ENCODE results near the gene KLF2.
A peak's percentile ranks its signal among the peaks of the same experiment; 100 is the strongest.

KLF2 gene

DNA sequence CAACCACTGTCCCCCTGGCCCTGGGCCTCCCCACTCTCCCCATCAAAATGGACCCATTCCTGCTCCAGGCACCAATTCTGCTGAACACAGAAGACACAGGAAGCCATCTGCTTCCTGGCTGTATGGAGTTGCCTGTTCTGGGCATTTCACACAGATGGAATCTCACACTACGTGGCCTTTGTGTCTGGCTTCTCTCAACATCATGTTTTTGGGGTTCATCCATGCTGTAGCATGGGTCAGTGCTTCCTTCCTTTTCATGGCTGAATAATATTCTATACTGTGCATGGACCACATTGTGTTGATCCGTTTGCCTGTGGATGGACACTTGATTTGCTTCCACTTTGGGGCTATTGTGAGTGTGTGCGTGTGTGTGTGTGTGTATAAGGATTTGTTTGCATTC is 15.0 kb upstream of the KLF2 start:
- no peak overlapping the region for H3K4me3 ChIP-seq (ENCODE audit: low read depth, low read length)
- TF ChIP-seq, protein P1, sequence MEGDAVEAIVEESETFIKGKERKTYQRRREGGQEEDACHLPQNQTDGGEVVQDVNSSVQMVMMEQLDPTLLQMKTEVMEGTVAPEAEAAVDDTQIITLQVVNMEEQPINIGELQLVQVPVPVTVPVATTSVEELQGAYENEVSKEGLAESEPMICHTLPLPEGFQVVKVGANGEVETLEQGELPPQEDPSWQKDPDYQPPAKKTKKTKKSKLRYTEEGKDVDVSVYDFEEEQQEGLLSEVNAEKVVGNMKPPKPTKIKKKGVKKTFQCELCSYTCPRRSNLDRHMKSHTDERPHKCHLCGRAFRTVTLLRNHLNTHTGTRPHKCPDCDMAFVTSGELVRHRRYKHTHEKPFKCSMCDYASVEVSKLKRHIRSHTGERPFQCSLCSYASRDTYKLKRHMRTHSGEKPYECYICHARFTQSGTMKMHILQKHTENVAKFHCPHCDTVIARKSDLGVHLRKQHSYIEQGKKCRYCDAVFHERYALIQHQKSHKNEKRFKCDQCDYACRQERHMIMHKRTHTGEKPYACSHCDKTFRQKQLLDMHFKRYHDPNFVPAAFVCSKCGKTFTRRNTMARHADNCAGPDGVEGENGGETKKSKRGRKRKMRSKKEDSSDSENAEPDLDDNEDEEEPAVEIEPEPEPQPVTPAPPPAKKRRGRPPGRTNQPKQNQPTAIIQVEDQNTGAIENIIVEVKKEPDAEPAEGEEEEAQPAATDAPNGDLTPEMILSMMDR (IDR thresholded peaks at IDR 0.05; ENCODE audit: control insufficient read depth, extremely low read depth, insufficient read depth): no peak
- no peak for DNase-seq (ENCODE audit: low read depth)

DNA sequence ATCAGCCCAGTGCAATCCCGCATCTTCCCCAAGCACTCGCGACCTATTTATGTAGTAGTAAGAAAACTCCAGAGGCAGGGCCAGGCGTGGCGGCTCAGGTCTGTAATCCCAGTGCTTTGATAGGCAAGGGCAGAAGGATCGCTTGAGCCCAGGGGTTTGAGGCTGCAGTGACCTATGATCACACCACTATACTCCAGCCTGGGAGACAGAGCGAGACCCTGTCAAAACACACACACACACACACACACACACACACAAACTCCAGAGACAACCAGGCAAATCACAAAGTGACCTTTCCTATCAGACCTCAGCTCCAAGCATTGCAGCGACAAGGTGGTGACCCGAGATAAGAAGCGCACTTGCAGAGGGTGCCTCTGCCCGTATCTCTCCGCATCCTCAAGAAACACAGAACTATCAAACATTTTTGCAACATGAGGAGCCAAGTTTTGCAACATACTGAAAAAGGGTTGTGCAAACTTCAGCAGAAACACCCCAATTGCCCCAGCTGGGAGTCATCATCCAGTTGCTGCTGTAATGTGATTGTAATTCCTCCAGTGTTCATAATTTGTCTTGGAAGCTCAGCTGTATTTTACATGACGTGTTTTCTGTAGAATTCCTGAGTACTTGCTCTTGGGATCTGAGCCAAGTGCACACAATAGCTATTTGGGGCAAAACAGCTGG is 8.7 kb upstream of the KLF2 start:
- no peak overlapping the region for H3K4me3 ChIP-seq (ENCODE audit: low read depth, low read length)
- no peak for DNase-seq (ENCODE audit: low read depth)
- TF ChIP-seq, protein P1 (IDR thresholded peaks at IDR 0.05; ENCODE audit: control insufficient read depth, extremely low read depth, insufficient read depth): no peak

DNA sequence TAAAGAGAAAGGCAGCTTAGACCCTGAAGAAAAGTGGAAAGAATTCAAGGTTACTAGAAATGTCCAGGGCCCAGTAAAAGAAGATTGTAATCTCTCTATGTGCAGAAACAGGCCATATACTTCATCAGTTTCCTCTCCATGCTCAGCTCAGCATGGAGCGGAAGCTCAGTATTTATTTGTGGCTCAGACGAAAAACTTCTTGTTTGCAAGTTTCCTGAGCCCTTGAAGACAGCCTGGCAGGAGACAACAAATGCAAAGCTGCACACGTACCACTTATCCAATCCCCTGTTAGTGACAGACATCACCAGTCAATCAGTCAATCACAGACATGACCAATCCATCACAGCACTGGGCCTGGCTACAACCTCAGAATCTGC is 8.1 kb upstream of the KLF2 start:
- DNase-seq (ENCODE audit: low read depth): no peak
- TF ChIP-seq, protein P1 (IDR thresholded peaks at IDR 0.05; ENCODE audit: control insufficient read depth, extremely low read depth, insufficient read depth): no peak
- no peak overlapping the region for H3K4me3 ChIP-seq (ENCODE audit: low read depth, low read length)

DNA sequence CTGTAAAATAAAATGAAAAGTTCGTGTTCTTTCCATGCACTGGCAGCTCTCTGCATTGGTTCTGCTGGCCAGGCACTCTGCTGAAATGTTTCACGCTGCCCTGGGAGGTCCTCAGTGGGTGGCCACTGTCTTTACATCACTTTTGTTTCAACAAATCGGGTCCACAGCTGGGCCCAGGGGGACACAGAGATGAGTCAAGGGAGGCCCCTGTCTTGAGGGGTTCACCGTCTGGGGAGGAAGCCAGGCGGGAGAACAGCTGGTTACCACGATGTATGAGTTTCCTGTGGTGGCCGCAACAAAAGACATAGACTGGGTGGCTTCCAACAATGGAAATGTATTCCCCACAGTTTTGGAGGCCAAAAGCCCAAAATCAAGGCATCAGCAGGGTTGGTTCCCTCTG is 5.1 kb upstream of the KLF2 start:
- DNase-seq (ENCODE audit: low read depth): no peak
- TF ChIP-seq, protein P1 (IDR thresholded peaks at IDR 0.05; ENCODE audit: control insufficient read depth, extremely low read depth, insufficient read depth): no peak
- no peak overlapping the region for H3K4me3 ChIP-seq (ENCODE audit: low read depth, low read length)

DNA sequence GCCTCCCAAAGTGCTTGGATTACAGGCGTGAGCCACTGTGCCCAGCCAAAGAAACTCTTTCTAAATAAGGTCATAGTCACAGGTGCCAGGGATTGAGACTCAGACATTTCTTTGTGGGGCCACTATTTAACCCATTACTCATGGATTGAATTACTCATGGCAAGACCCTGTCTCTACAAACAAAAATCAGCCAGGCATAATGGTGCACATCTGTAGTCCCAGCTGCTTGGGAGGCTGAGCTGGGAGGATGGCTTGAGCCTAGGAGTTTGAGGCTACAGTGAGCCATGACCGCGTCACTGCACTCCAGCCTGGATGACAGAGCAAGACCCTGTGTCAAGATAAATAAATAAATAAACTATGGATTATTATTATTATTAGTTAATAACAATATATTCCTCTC is 3.6 kb upstream of the KLF2 start:
- H3K4me3 ChIP-seq (ENCODE audit: low read depth, low read length): no peak overlapping the region
- TF ChIP-seq, protein P1 (IDR thresholded peaks at IDR 0.05; ENCODE audit: control insufficient read depth, extremely low read depth, insufficient read depth): no peak
- DNase-seq (ENCODE audit: low read depth): no peak

DNA sequence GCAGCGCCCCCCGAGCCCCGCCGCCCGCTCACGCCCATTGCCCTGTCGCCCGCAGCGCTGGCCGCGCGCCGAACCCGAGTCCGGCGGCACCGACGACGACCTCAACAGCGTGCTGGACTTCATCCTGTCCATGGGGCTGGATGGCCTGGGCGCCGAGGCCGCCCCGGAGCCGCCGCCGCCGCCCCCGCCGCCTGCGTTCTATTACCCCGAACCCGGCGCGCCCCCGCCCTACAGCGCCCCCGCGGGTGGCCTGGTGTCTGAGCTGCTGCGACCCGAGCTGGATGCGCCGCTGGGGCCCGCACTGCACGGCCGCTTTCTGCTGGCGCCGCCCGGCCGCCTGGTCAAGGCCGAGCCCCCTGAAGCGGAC is 518 bp downstream of the KLF2 start:
- no peak for DNase-seq (ENCODE audit: low read depth)
- peak overlapping the region; percentile 60 for H3K4me3 ChIP-seq (ENCODE audit: low read depth, low read length)
- TF ChIP-seq, protein P1 (IDR thresholded peaks at IDR 0.05; ENCODE audit: control insufficient read depth, extremely low read depth, insufficient read depth): 0 out of 2 replicates have a peak, but pooled peaks have one; percentile 25

Measured in LNCaP clone FGC (cell line).